K562 (cell line): ENCODE data around the gene FOCAD. TPM values are rescaled to one million over a fixed set of nuclear protein-coding genes. Genes with fewer than 3 reads are reported as not detected.

Experiments
- ATAC-seq: fragments of 200-7000 bp; cut with Tn5 transposase; 3 replicates; pipeline ENCODE4 v1.9.1; 2020; ENCODE audit warnings: moderate library complexity
- BruUV-seq: library from RNA; stranded (reverse); fragments of 400-500 nt; replicated peaks from 2 replicates; lab custom pipeline; 2021; lab: Mats Ljungman, UMichigan
- CTCF ChIA-PET: fragments of 300-600 bp; formaldehyde crosslinking; extraction: SDS; loops from one replicate; lab custom pipeline; 2021; ENCODE audit warnings: low intra/inter-chr PET ratio; lab: Yijun Ruan, JAX
- POLR2A ChIA-PET: fragments of 300-600, 350-650 bp; sonication (Branson Sonifier 250); formaldehyde crosslinking; extraction: SDS; loops from one replicate; lab custom pipeline; 2021; ENCODE audit warnings: antibody characterized with exemption, inconsistent platforms; lab: Yijun Ruan, JAX
- DNase-seq, 4 experiments: peaks; one replicate each; pipeline versions ENCODE4 v3.0.0 to v3.0.0-alpha.2; 2011 to 2018; ENCODE audit warnings: low spot score in 3 of 4, mixed read lengths in 3 of 4; ENCODE audit errors: extremely low read depth in 1 of 4
- FAIRE-seq: peaks from 2 replicates; lab custom pipeline; 2011; peaks lifted over from hg19 to GRCh38; lab: Jason Lieb, UNC
- H2AFZ ChIP-seq: 2 replicates; pipeline ENCODE4 v1.6.0; 2011; ENCODE audit warnings: low read depth, low read length, control low read depth, inconsistent platforms
- H3K27ac ChIP-seq: fragments of 200-600 bp; 3 replicates; pipeline ENCODE4 v1.8.0; 2011; ENCODE audit warnings: low read depth, mild to moderate bottlenecking, control low read depth, inconsistent platforms, low read length, moderate library complexity, mixed read lengths; ENCODE audit errors: extremely low read depth
- H3K27me3 ChIP-seq, 2 experiments: fragments of 300-600 bp in 1 of 2; 2 replicates in 1 of 2; 3 replicates in 1 of 2; pipeline versions ENCODE4 v1.6.0 to v1.8.0; 2011; ENCODE audit warnings: inconsistent platforms in 2 of 2, low read length in 2 of 2, mild to moderate bottlenecking in 1 of 2, mixed read lengths in 1 of 2, moderate library complexity in 1 of 2; ENCODE audit not compliant: control insufficient read depth in 2 of 2, insufficient read depth in 2 of 2
- H3K36me3 ChIP-seq: fragments of 300-600 bp; 3 replicates; pipeline ENCODE4 v1.8.0; 2011; ENCODE audit warnings: mild to moderate bottlenecking, low read length, inconsistent platforms; ENCODE audit not compliant: control insufficient read depth, insufficient read depth
- H3K4me1 ChIP-seq, 2 experiments: fragments of 200-600 bp in 1 of 2; replicated peaks in 1 of 2; 2 replicates in 1 of 2; 3 replicates in 1 of 2; pipeline versions ENCODE4 v1.5.1 to v1.8.0; 2011; ENCODE audit warnings: inconsistent platforms in 2 of 2, low read length in 2 of 2, mild to moderate bottlenecking in 1 of 2, mixed read lengths in 1 of 2, moderate library complexity in 1 of 2; ENCODE audit not compliant: control insufficient read depth in 2 of 2, insufficient read depth in 2 of 2
- H3K4me2 ChIP-seq: 2 replicates; pipeline ENCODE4 v1.6.1; 2011; ENCODE audit warnings: low read length, control low read depth, inconsistent platforms, mixed read lengths; ENCODE audit not compliant: insufficient read depth
- H3K4me3 ChIP-seq: fragments of 200-600 bp; sonication (generic), shearing (Covaris generic); 2 replicates; pipeline ENCODE4 v1.5.1; 2016; ENCODE audit warnings: control low read depth, inconsistent platforms
- H3K79me2 ChIP-seq: fragments of 200-600 bp; 3 replicates; pipeline ENCODE4 v1.8.0; 2011; ENCODE audit warnings: low read length, inconsistent platforms; ENCODE audit not compliant: control insufficient read depth, insufficient read depth
- H3K9ac ChIP-seq, 2 experiments: 2 replicates each; pipeline versions ENCODE4 v1.6.0 to v1.6.1; 2011; ENCODE audit warnings: low read depth in 2 of 2, low read length in 2 of 2, control low read depth in 1 of 2, inconsistent platforms in 1 of 2, mild to moderate bottlenecking in 1 of 2, mixed read lengths in 1 of 2; ENCODE audit not compliant: insufficient read depth in 1 of 2
- H3K9me1 ChIP-seq: one replicate; pipeline ENCODE4 v1.6.0; 2011; ENCODE audit warnings: inconsistent platforms, mild to moderate bottlenecking, low read length, moderate library complexity; ENCODE audit not compliant: control insufficient read depth, insufficient read depth
- H3K9me3 ChIP-seq: replicated peaks from 2 replicates; pipeline ENCODE4 v1.5.1; 2011; ENCODE audit warnings: low read depth, low read length, inconsistent platforms; ENCODE audit not compliant: control insufficient read depth, insufficient read depth
- H4K20me1 ChIP-seq: replicated peaks from 2 replicates; pipeline ENCODE4 v1.6.1; 2011; ENCODE audit warnings: low read length, inconsistent platforms, mixed read lengths; ENCODE audit not compliant: control insufficient read depth, insufficient read depth
- BCLAF1 ChIP-seq, 2 experiments: fragments of 450-650 bp in 1 of 2; IDR thresholded peaks; 2 replicates each; pipeline ENCODE4 v1.6.1; 2011 to 2017; ENCODE audit warnings: low read depth in 2 of 2, antibody characterized with exemption in 1 of 2, borderline replicate concordance in 1 of 2, low read length in 1 of 2, mild to moderate bottlenecking in 1 of 2, mixed read lengths in 1 of 2; ENCODE audit not compliant: control insufficient read depth in 1 of 2
- CEBPG ChIP-seq, 3 experiments: fragments of 200-800 bp in 1 of 3; sonication (Bioruptor generic) in 1 of 3; sonication (generic) in 1 of 3; formaldehyde crosslinking in 1 of 3; IDR thresholded peaks in 2 of 3; conservative IDR thresholded peaks in 1 of 3; 2 replicates each; pipeline versions ENCODE4 v1.6.1 to v1.8.0; 2016 to 2022; ENCODE audit warnings: missing compliant biosample characterization in 2 of 3, missing genetic modification characterization in 2 of 3, mild to moderate bottlenecking in 1 of 3, missing genetic modification reagents in 1 of 3
- EZH2 ChIP-seq: IDR thresholded peaks from 2 replicates; pipeline ENCODE4 v1.6.1; 2012; ENCODE audit warnings: low read depth, mild to moderate bottlenecking, inconsistent platforms, low read length, borderline replicate concordance
- GABPB1 ChIP-seq: sonication (generic); formaldehyde crosslinking; IDR thresholded peaks from 2 replicates; pipeline ENCODE4 v1.8.0; 2022; ENCODE audit warnings: mild to moderate bottlenecking, missing genetic modification reagents
- GTF2F1 ChIP-seq: IDR thresholded peaks from 2 replicates; pipeline ENCODE4 v1.6.1; 2011; ENCODE audit warnings: low read depth, low read length, improper control_type of control experiment
- KLF1 ChIP-seq: fragments of 450-650 bp; IDR thresholded peaks from 2 replicates; pipeline ENCODE4 v1.6.1; 2016; ENCODE audit warnings: missing genetic modification characterization, missing compliant biosample characterization
- POLR3A ChIP-seq: IDR thresholded peaks from 2 replicates; pipeline ENCODE4 v1.6.1; 2011; ENCODE audit warnings: borderline replicate concordance, mild to moderate bottlenecking, moderate library complexity; ENCODE audit not compliant: insufficient read length, insufficient read depth; ENCODE audit errors: extremely low read depth
- PURB ChIP-seq: sonication (generic); formaldehyde crosslinking; IDR thresholded peaks from 2 replicates; pipeline ENCODE4 v1.9.0; 2021; ENCODE audit warnings: low read depth, mild to moderate bottlenecking, missing genetic modification reagents
- RNF2 ChIP-seq: sonication (generic); IDR thresholded peaks from 2 replicates; pipeline ENCODE4 v1.6.1; 2016
- SMARCC2 ChIP-seq: fragments of 450-650 bp; IDR thresholded peaks from 2 replicates; pipeline ENCODE4 v1.6.1; 2017; ENCODE audit warnings: antibody characterized with exemption, moderate library complexity, mild to moderate bottlenecking, low read depth
- SNAPC5 ChIP-seq: fragments of 250-450 bp; sonication (Bioruptor Pico); IDR thresholded peaks from 2 replicates; pipeline ENCODE4 v1.8.0; 2021; ENCODE audit warnings: moderate library complexity, mild to moderate bottlenecking, inconsistent platforms
- ZFP1 ChIP-seq: fragments of 450-650 bp; formaldehyde crosslinking; IDR thresholded peaks from 2 replicates; pipeline ENCODE4 v1.4.0; 2020; ENCODE audit warnings: mild to moderate bottlenecking, mixed read lengths
- ZFP36 ChIP-seq: fragments of 150-350 bp; IDR thresholded peaks from 2 replicates; pipeline ENCODE4 v1.6.1; 2018; ENCODE audit warnings: low read length, low read depth; ENCODE audit not compliant: partially characterized antibody
- ZNF146 ChIP-seq: IDR thresholded peaks from one replicate; pipeline ENCODE4 v1.6.1; 2018; ENCODE audit warnings: missing compliant biosample characterization; ENCODE audit not compliant: unreplicated experiment
- ZNF830 ChIP-seq: fragments of 250-450 bp; sonication (Bioruptor Pico); IDR thresholded peaks from 2 replicates; pipeline ENCODE4 v1.5.0; 2021; ENCODE audit warnings: mild to moderate bottlenecking
- WGBS: fragments of 100-300 bp; shearing (Covaris generic); methylation state at CpG from one replicate; pipeline ENCODE4 v1.1.6; 2016; ENCODE audit warnings: low coverage, mixed read lengths; ENCODE audit not compliant: insufficient coverage; ENCODE audit errors: missing lambda C conversion rate; 5-methylcytosine and 5-hydroxymethylcytosine counted together
- in situ Hi-C: fragments of 300-500 bp; cut with MboI; formaldehyde crosslinking; loops from 4 replicates; pipeline ENCODE4 v1.15.0; 2018; ENCODE audit warnings: inconsistent platforms, mixed read lengths
- intact Hi-C: fragments of 100-400 bp; cut with micrococcal nuclease; formaldehyde crosslinking; loops from 2 replicates; pipeline ENCODE4 v1.14.2; 2022
- polyA plus RNA-seq, 8 experiments: library from polyadenylated mRNA; depleted of rRNA in 4 of 8; stranded (reverse) in 5 of 8; unstranded in 3 of 8; fragments of >200 nt; fragmentation: Nextera tagmentation in 2 of 8; fragmentation: Illumina TruSeq in 1 of 8; extraction: Ambion mirVana in 2 of 8; extraction: Trizol in 1 of 8; gene quantifications; 2 replicates each; pipeline versions ENCODE4 v1.2.1 to v1.2.3, GENCODE V29; 2011 to 2014; ENCODE audit warnings: inconsistent platforms in 1 of 8, missing spikeins in 1 of 8
- total RNA-seq, 7 experiments: library from RNA; depleted of rRNA in 6 of 7; stranded (reverse); fragments of >200 nt in 6 of 7; fragmentation: Illumina TruSeq in 2 of 7; extraction: Trizol in 2 of 7; gene quantifications; 2 replicates each; pipeline versions ENCODE4 v1.2.1 to v1.2.3, GENCODE V29; 2011 to 2021; ENCODE audit warnings: low replicate concordance in 1 of 7

FOCAD gene
- total and polyA plus RNA-seq, 9 of the 15 experiments (the other 6 are each of a cell fraction or from before 2014, with no cell fraction given) = 0.13 to 2.4 (median 1.6) TPM

- ATAC-seq (no peak), FAIRE-seq (no peak), DNase-seq (no peak)
- intact Hi-C loops (no loop called here), in situ Hi-C loops (no loop called here)
- H3K4me3 ChIP-seq = no peak overlapping the region
- no TSS peak for BruUV-seq
- H3K9ac ChIP-seq = no peak overlapping the region
- H3K4me2 ChIP-seq = no peak overlapping the region
- H3K9me1 ChIP-seq = no peaks in the 10 kb centered on the region
- ChIA-PET CTCF (no interaction called here), POLR2A (no interaction called here)
- no peak overlapping the region for H3K27ac ChIP-seq
- no CpG with 5 or more reads among the region's 2 CpGs for whole genome bisulfite sequencing
- no peaks in the 10 kb centered on the region for H3K9me3 ChIP-seq
- no peaks in the 10 kb centered on the region for H3K4me1 ChIP-seq
- TF ChIP-seq ZNF830 (CRISPR knock-in tag) (no peak), GABPB1 (CRISPR knock-in tag) (no peak), BCLAF1 (IDR thresholded peaks at IDR 0.05; ENCODE audit: borderline replicate concordance in 1 of 2, control insufficient read depth in 1 of 2, low read depth in 2 of 2, low read length in 1 of 2) (no peak), SMARCC2 (no peak), RNF2 (no peak), ZFP1 (no peak), GTF2F1 (no peak), PURB (CRISPR knock-in tag) (no peak), ZNF146 (CRISPR knock-in tag) (no peak), ZFP36 (no peak), CEBPG (CRISPR knock-in tag; IDR thresholded peaks at IDR 0.05) (no peak), CEBPG (tag; conservative IDR thresholded peaks at IDR 0.05 in 1 of 2, IDR thresholded peaks at IDR 0.05 in 1 of 2) (no peak), KLF1 (tag) (no peak), EZH2 (no peak), POLR3A (no peak), SNAPC5 (CRISPR knock-in tag) (no peak)
- no peaks in the 10 kb centered on the region for H4K20me1 ChIP-seq
- no peaks in the 10 kb centered on the region for H3K36me3 ChIP-seq
- H3K27me3 ChIP-seq = no peaks in the 10 kb centered on the region
- H3K79me2 ChIP-seq = no peaks in the 10 kb centered on the region
- H2AFZ ChIP-seq = no peak overlapping the region
These were observed 318.0 kb downstream of the FOCAD start for GRCh38 chr9:21002040-21002439.
